ENCODE results near the gene FRK.

- no peak for TF ChIP-seq POLR2AphosphoS5 (IDR thresholded peaks at IDR 0.05; ENCODE audit: low read depth, low read length)
- no peak for TF ChIP-seq POLR2A (IDR thresholded peaks at IDR 0.05; ENCODE audit: low read depth, low read length)
- no peak for TF ChIP-seq TAF1 (IDR thresholded peaks at IDR 0.05; ENCODE audit: borderline replicate concordance, low read depth, low read length)
Measured at GRCh38 chr6:116047173-116047933, 13.3 kb downstream of the FRK start.

Data from GM12892 (cell line).